Psoas muscle (tissue), 8 donors: ENCODE data around the gene RHOC. TPM values are rescaled to one million over a fixed set of nuclear protein-coding genes. Genes with fewer than 3 reads are reported as not detected.

Source experiments
- ATAC-seq, 4 donors: fragments of 200-7000 bp; cut with Tn5 transposase; one replicate each; pipeline ENCODE4 v1.9.1; 2020; ENCODE audit warnings: moderate library complexity in 3 of 4, mild to moderate bottlenecking in 2 of 4
- DNase-seq, 2 donors: peaks; one replicate each; pipeline ENCODE4 v3.0.0-alpha.2; 2020
- H3K27ac ChIP-seq: fragments of 200-600 bp; one replicate; pipeline ENCODE4 v1.8.0; 2022
- H3K27me3 ChIP-seq, 3 donors: fragments of 200-600 bp in 1 of 3; one replicate each; pipeline versions ENCODE4 v1.6.1 to v1.8.0; 2013 to 2022; ENCODE audit warnings: low read length in 2 of 3, mild to moderate bottlenecking in 2 of 3, moderate library complexity in 1 of 3; ENCODE audit not compliant: insufficient read depth in 3 of 3
- H3K36me3 ChIP-seq, 2 donors: fragments of 200-600 bp in 1 of 2; one replicate each; pipeline versions ENCODE4 v1.6.1 to v1.8.0; 2013 to 2022; ENCODE audit warnings: low read depth in 1 of 2, mild to moderate bottlenecking in 1 of 2, moderate library complexity in 1 of 2; ENCODE audit not compliant: insufficient read depth in 1 of 2
- H3K4me1 ChIP-seq: fragments of 200-600 bp; one replicate; pipeline ENCODE4 v1.8.0; 2022
- H3K4me3 ChIP-seq: fragments of 200-600 bp; one replicate; pipeline ENCODE4 v1.8.0; 2022; ENCODE audit warnings: mild to moderate bottlenecking
- H3K9me3 ChIP-seq: fragments of 200-600 bp; one replicate; pipeline ENCODE4 v1.8.0; 2022
- WGBS, 3 donors: extraction: QIAGEN DNeasy Blood & Tissue Kit; methylation state at CpG; one replicate each; pipeline versions ENCODE4 v1.1.6 to v1.1.7; 2013; 5-methylcytosine and 5-hydroxymethylcytosine counted together
- intact Hi-C, 2 donors: fragments of 100-400 bp; cut with DNase I; formaldehyde crosslinking; loops; one replicate each; pipeline versions ENCODE4 v1.11.0 to v1.14.2; 2022
- polyA plus RNA-seq, 3 donors: library from polyadenylated mRNA; stranded (reverse); fragments of 200-250 nt; gene quantifications; one replicate each; pipeline ENCODE4 v1.2.3, GENCODE V29; 2013
- total RNA-seq, 4 donors: library from RNA; stranded (reverse); fragmentation: NEBNext Ultra II Directional in 2 of 4; extraction: Animal tissue kit (Norgen Biotek cat#: 25700) in 2 of 4; gene quantifications; one replicate each; pipeline versions ENCODE4 v1.2.1 to v1.2.4, GENCODE V29; 2021 to 2023
- TF ChIP-seq, protein P1 (sequence below): fragments of 200-600 bp; IDR thresholded peaks from one replicate; pipeline ENCODE4 v1.8.0; 2022; ENCODE audit warnings: antibody characterized with exemption
- donor health status: healthy with polysubstance abuse.
- donor health status: DM: no; HTN: no; CAD: no; lungs with moderate emphysema.
- donor health status: Bipolar disorder and iron deficiency.
- donor health status: healthy.
- donor health status: DM: yes; HTN: yes; CAD: no.
- donor health status: DM: no; HTN: no; CAD: no.
- donor health status: DM: no; HTN: no; CAD: no.
- donor health status: DM: yes; HTN: yes; CAD: no.

The RHOC gene
- total and polyA plus RNA-seq, 7 donors: 39.1 to 89.7 (median 76.9) TPM

DNA sequence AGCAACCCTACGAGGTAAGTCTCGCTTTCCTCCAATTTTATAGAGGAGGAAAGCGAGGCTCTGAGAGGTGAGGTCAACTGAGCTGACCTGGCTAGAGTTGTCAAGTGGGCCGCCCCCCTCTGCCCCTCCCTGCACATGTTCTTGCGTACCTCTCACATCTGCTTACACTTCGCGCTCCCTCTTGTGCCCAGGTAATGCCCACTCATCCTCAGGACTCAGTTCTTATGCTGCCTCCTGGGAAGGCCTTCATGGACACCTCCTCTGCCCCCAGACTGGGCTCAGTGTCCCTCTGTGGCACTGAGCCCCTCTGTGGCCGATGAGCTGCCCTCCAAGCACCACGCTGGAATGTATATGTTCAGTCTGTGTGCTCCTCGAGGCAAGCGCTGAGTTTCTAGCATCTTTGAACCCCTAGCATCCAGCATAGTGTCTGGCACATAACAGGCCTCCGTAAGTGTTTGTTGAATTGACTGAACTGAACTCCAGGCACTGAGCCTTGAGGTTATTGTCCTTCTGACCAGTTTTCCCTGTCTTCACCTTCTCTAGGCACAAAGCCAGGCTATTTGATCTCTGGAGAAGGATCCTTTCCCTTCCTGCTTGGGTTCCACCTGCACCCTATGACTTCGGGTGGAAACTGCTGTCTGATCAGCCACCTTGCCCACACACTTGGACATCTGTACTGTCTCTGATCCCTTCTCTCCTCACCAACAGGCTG lies 19.0 kb downstream of the RHOC start:
- ATAC-seq: no peak
- no peaks in the 10 kb centered on the region for H3K9me3 ChIP-seq
- no peaks in the 10 kb centered on the region for H3K27me3 ChIP-seq
- no peak for DNase-seq
- peaks cover 0 to 30% of the 10 kb centered on the region in 2 donors for H3K36me3 ChIP-seq
- H3K4me1 ChIP-seq: peaks cover 5% of the 10 kb centered on the region
- WGBS, 3 donors: 83 to 88% (median 87%) methylated on average over 13 of the region's 13 CpGs
- intact Hi-C loops: no loop called here
- peak overlapping the region; percentile 30 for H3K27ac ChIP-seq
- TF ChIP-seq, protein P1, sequence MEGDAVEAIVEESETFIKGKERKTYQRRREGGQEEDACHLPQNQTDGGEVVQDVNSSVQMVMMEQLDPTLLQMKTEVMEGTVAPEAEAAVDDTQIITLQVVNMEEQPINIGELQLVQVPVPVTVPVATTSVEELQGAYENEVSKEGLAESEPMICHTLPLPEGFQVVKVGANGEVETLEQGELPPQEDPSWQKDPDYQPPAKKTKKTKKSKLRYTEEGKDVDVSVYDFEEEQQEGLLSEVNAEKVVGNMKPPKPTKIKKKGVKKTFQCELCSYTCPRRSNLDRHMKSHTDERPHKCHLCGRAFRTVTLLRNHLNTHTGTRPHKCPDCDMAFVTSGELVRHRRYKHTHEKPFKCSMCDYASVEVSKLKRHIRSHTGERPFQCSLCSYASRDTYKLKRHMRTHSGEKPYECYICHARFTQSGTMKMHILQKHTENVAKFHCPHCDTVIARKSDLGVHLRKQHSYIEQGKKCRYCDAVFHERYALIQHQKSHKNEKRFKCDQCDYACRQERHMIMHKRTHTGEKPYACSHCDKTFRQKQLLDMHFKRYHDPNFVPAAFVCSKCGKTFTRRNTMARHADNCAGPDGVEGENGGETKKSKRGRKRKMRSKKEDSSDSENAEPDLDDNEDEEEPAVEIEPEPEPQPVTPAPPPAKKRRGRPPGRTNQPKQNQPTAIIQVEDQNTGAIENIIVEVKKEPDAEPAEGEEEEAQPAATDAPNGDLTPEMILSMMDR: no peak
- no peak overlapping the region for H3K4me3 ChIP-seq

DNA sequence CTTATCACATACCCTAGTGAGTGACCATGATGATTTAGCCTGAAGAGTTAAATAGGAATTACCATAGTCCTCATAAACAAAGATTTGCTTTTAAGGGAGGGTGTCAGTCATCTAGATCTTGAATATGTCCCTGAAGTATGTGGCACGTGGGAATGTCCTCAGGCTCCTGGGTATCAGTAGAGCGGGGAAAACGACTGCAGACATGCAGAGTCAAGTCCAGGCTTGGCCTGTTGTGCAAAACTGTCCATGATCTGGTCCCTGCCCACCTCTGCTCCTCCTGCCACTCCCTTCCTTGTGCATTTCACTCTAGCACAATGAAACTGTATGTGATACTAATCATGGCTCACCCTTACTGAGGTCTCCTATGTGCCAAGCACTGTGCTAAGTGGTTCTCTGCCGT lies 19.6 kb downstream of the RHOC start:
- TF ChIP-seq, protein P1: no peak
- DNase-seq (no peak), ATAC-seq (no peak)
- Histone ChIP-seq H3K36me3 (peaks cover 0 to 26% of the 10 kb centered on the region in 2 donors), H3K27me3 (no peaks in the 10 kb centered on the region), H3K9me3 (no peaks in the 10 kb centered on the region), H3K4me3 (no peak overlapping the region), H3K4me1 (peaks cover 5% of the 10 kb centered on the region), H3K27ac (no peak overlapping the region)
- intact Hi-C loops: no loop called here
- 83 to 87% (median 85%) methylated on average over 4 of the region's 4 CpGs for WGBS, 3 donors

DNA sequence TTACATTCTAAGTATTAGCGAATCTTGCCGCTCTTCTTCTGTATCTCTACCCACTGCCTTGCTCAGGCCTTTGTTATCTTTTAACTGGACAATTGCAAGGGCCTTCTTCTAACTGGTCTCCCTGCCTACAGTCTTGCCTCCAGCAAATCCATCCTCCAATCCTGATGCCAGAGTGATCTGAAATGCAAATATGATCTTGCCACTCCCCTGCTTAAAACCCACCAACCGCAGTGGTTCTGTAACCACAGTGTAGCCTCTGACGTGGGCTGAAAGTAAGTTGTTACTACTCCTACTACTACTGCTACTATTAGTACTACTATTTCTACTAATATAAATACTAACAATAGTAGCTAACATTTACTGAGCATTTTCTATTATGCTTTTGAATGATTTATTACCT lies 20.1 kb downstream of the RHOC start:
- no peak overlapping the region for H3K4me3 ChIP-seq
- no peak for ATAC-seq
- H3K9me3 ChIP-seq: no peaks in the 10 kb centered on the region
- WGBS, 3 donors: 93 to 96% (median 96%) methylated on average over 4 of the region's 4 CpGs
- TF ChIP-seq, protein P1: no peak
- no peak overlapping the region for H3K27ac ChIP-seq
- intact Hi-C loops: no loop called here
- DNase-seq: no peak
- peaks cover 0 to 23% of the 10 kb centered on the region in 2 donors for H3K36me3 ChIP-seq
- peaks cover 5% of the 10 kb centered on the region for H3K4me1 ChIP-seq
- H3K27me3 ChIP-seq: no peaks in the 10 kb centered on the region

DNA sequence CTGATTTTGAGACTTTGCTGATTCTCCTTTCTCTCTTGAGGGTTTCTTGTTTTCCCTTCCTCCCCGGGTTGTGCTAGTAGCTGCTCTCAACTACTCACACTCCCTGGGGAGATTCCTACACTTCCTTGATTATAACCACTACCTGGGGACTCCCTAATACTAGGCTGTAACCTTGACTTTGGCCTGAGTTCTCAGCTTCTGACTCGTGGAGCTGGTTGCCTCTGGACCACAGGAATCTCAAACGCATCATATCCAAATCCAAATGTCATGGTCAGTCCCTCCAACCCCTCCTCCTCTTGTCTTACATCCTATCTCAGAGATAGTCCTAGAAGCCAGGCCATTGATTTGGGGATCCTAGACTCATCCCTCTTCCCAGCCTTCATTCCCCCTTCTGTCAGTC lies 20.5 kb downstream of the RHOC start:
- Histone ChIP-seq H3K27ac (no peak overlapping the region), H3K27me3 (no peaks in the 10 kb centered on the region), H3K36me3 (peaks cover 0 to 19% of the 10 kb centered on the region in 2 donors), H3K9me3 (no peaks in the 10 kb centered on the region), H3K4me1 (peaks cover 5% of the 10 kb centered on the region), H3K4me3 (no peak overlapping the region)
- WGBS, 3 donors: 51 to 56% (median 56%) methylated on average over 3 of the region's 3 CpGs
- intact Hi-C loops: no loop called here
- no peak for DNase-seq
- TF ChIP-seq, protein P1: no peak
- ATAC-seq: no peak

DNA sequence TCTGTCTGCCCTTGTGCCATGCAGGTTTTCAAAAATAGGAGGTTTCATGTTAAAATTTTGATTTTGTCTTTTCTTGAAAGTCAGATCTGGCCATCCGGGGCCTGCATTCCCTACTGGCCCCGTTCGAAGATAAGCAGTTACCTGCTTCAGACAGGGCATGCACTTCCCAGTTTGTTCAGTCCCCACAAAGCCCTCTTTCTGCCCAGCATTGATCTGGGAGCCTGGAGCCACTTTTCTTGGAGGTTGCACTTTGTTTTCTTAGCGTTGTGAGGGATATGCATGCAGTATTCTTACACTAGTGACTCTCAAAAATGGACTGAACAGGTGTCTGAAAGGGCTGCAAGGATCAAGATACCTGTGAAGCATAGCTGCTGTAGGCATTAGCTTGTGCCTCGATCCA lies 21.0 kb downstream of the RHOC start:
- TF ChIP-seq, protein P1: no peak
- H3K4me3 ChIP-seq: no peak overlapping the region
- peaks cover 0 to 15% of the 10 kb centered on the region in 2 donors for H3K36me3 ChIP-seq
- ATAC-seq (no peak), DNase-seq (no peak)
- WGBS, 3 donors: 89 to 92% (median 90%) methylated on average over 5 of the region's 5 CpGs
- H3K4me1 ChIP-seq: peaks cover 5% of the 10 kb centered on the region
- H3K27ac ChIP-seq: no peak overlapping the region
- intact Hi-C loops: no loop called here
- H3K9me3 ChIP-seq: no peaks in the 10 kb centered on the region
- H3K27me3 ChIP-seq: no peaks in the 10 kb centered on the region
